ENCODE measurements around the gene DUSP9. TPM values are rescaled to one million over a fixed set of nuclear protein-coding genes. Genes with fewer than 3 reads are reported as not detected.
"Not testable (repeated sequence)": the region's sequence is repeated elsewhere in the genome, so short reads cannot be mapped to it uniquely, and the experiment has no call there.

The DUSP9 gene
- total RNA-seq, 1 experiment from 2014 or later = 14.2 TPM

DNA sequence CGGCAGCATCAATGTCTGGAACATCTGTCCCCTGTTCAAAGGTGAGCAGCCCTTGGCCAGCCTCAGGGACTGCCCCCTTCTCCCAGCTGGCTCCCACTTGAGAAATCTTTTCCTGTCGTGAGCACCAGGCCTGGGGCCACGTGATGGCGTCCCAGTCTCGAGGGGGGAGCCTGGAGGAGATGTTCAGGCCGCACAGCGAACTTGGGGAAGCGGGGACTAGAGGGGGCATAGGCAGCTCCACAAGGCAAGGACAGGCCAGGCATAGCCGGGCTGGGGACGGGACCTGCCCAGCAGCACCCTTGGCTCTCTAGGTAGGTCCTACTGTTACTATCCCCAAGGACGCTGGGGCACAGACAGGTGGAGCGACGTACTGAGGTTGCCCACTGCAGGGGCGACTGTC, 43.5 kb downstream of the DUSP9 start:
- BruUV-seq (replicated peaks) = TSS peak; percentile 38
- no peak overlapping the region for H2AFZ ChIP-seq (ENCODE audit: low read depth, low read length, poor library complexity, severe bottlenecking)
- H3K9me2 ChIP-seq (ENCODE audit: insufficient read depth) = no peaks in the 10 kb centered on the region
- H3K9me3 ChIP-seq (ENCODE audit: control insufficient read depth in 1 of 2, insufficient read depth in 1 of 2, low read depth in 1 of 2, low read length in 2 of 2) = no peaks in the 10 kb centered on the region
- intact Hi-C loops (cut with micrococcal nuclease) = no loop called here
- ATAC-seq (no peak), DNase-seq (ENCODE audit: low read depth, low spot score) (no peak)
- H3K27me3 ChIP-seq (ENCODE audit: insufficient read depth, low read length) = no peaks in the 10 kb centered on the region
- H3K79me2 ChIP-seq (ENCODE audit: insufficient read depth, low read length) = peaks cover 22% of the 10 kb centered on the region
- peak overlapping the region; percentile 74 for H3K4me2 ChIP-seq (ENCODE audit: low read length)
- no peak overlapping the region for H3K9ac ChIP-seq (ENCODE audit: low read length)
- no peaks in the 10 kb centered on the region for H4K20me1 ChIP-seq (ENCODE audit: insufficient read depth)
- TF ChIP-seq ZBTB33 (IDR thresholded peaks at IDR 0.05; ENCODE audit: extremely low read depth, insufficient replicate concordance, low read length) = no peak
- no peak for TF ChIP-seq EGR1 (IDR thresholded peaks at IDR 0.05; ENCODE audit: low read depth)
- no peak for TF ChIP-seq SP1 (IDR thresholded peaks at IDR 0.05; ENCODE audit: low read depth)
- no peak for TF ChIP-seq CTCF (IDR thresholded peaks at IDR 0.05 in 2 of 3, conservative IDR thresholded peaks at IDR 0.05 in 1 of 3; ENCODE audit: borderline replicate concordance in 1 of 3, insufficient read depth in 1 of 3, low read depth in 2 of 3, low read length in 2 of 3)
- TF ChIP-seq JUND (IDR thresholded peaks at IDR 0.05) = no peak
- no peak for TF ChIP-seq CEBPB (IDR thresholded peaks at IDR 0.05; ENCODE audit: low read depth)
- no peak for TF ChIP-seq POLR2A (IDR thresholded peaks at IDR 0.05; ENCODE audit: borderline replicate concordance, extremely low read depth, insufficient read depth, insufficient read length)
- no peak for TF ChIP-seq RAD21 (IDR thresholded peaks at IDR 0.05; ENCODE audit: low read depth)
- TF ChIP-seq, protein P1, sequence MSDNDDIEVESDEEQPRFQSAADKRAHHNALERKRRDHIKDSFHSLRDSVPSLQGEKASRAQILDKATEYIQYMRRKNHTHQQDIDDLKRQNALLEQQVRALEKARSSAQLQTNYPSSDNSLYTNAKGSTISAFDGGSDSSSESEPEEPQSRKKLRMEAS (IDR thresholded peaks at IDR 0.05) = no peak
- TF ChIP-seq, protein P2, sequence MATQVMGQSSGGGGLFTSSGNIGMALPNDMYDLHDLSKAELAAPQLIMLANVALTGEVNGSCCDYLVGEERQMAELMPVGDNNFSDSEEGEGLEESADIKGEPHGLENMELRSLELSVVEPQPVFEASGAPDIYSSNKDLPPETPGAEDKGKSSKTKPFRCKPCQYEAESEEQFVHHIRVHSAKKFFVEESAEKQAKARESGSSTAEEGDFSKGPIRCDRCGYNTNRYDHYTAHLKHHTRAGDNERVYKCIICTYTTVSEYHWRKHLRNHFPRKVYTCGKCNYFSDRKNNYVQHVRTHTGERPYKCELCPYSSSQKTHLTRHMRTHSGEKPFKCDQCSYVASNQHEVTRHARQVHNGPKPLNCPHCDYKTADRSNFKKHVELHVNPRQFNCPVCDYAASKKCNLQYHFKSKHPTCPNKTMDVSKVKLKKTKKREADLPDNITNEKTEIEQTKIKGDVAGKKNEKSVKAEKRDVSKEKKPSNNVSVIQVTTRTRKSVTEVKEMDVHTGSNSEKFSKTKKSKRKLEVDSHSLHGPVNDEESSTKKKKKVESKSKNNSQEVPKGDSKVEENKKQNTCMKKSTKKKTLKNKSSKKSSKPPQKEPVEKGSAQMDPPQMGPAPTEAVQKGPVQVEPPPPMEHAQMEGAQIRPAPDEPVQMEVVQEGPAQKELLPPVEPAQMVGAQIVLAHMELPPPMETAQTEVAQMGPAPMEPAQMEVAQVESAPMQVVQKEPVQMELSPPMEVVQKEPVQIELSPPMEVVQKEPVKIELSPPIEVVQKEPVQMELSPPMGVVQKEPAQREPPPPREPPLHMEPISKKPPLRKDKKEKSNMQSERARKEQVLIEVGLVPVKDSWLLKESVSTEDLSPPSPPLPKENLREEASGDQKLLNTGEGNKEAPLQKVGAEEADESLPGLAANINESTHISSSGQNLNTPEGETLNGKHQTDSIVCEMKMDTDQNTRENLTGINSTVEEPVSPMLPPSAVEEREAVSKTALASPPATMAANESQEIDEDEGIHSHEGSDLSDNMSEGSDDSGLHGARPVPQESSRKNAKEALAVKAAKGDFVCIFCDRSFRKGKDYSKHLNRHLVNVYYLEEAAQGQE (IDR thresholded peaks at IDR 0.05; ENCODE audit: low read depth) = no peak
- TF ChIP-seq SIN3A (IDR thresholded peaks at IDR 0.05; ENCODE audit: low read depth) = no peak
- TF ChIP-seq ELF1 (IDR thresholded peaks at IDR 0.05; ENCODE audit: borderline replicate concordance, low read depth) = no peak
- no peak for TF ChIP-seq CBX3 (IDR thresholded peaks at IDR 0.05; ENCODE audit: low read depth)
- H3K36me3 ChIP-seq (ENCODE audit: control insufficient read depth in 1 of 2, insufficient read depth in 2 of 2, low read length in 2 of 2) = no peaks in the 10 kb centered on the region
- RAD21 ChIA-PET (ENCODE audit: low non-redundant PET in 1 of 2, low total read pairs in 2 of 2, uncharacterized antibody in 2 of 2, unreplicated experiment in 2 of 2) = no interaction called here
- POLR2A ChIA-PET = no interaction called here
- H3K4me1 ChIP-seq (ENCODE audit: control insufficient read depth in 1 of 2, insufficient read depth in 2 of 2, low read length in 2 of 2) = peaks cover 4 to 24% of the 10 kb centered on the region in 2 experiments; a peak in 3 of 4 replicates
- no peak overlapping the region for H3K4me3 ChIP-seq (replicated peaks in 1 of 2; ENCODE audit: low read depth in 1 of 2, low read length in 2 of 2)
- H3K27ac ChIP-seq (ENCODE audit: low read depth, low read length) = no peak overlapping the region; the same call in 1 of the 2 replicates
- CTCF ChIA-PET = no interaction called here

DNA sequence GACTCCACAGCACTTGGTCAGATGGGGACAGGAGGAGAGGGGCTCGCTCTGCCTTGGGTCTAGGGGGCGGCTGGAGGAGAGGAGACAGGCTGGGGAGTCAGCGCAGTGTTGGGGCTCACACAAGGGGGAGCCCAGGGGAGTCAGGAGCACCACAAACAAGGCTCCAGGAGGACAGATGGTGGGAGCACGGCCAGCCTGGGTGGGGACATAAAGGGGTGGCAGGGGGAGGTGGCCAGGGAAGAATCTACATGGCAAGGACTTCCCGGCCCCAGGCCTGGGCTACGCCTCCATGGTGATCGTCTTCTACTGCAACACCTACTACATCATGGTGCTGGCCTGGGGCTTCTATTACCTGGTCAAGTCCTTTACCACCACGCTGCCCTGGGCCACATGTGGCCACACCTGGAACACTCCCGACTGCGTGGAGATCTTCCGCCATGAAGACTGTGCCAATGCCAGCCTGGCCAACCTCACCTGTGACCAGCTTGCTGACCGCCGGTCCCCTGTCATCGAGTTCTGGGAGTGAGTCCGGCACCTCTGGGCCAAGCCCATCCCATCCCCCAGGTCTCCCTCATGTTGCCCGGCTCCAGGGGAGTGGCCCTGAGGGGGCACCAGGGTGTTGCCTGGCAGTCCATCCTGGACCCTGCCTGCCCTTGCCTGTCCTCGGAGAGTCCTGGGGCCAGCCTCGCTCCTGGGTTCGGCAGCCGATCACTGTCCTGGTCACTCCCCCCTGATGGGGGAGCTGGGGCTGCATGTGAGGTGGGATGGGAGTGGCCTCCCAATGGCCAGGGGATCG, 44.2 kb downstream of the DUSP9 start:
- H3K9me2 ChIP-seq (ENCODE audit: insufficient read depth); ATAC-seq; intact Hi-C loops (cut with micrococcal nuclease); CTCF ChIA-PET; POLR2A ChIA-PET; H2AFZ ChIP-seq (ENCODE audit: low read depth, low read length, poor library complexity, severe bottlenecking); H3K36me3 ChIP-seq (ENCODE audit: control insufficient read depth in 1 of 2, insufficient read depth in 2 of 2, low read length in 2 of 2); H3K27ac ChIP-seq (ENCODE audit: low read depth, low read length); H3K9me3 ChIP-seq (ENCODE audit: control insufficient read depth in 1 of 2, insufficient read depth in 1 of 2, low read depth in 1 of 2, low read length in 2 of 2); H4K20me1 ChIP-seq (ENCODE audit: insufficient read depth); H3K27me3 ChIP-seq (ENCODE audit: insufficient read depth, low read length); RAD21 ChIA-PET (ENCODE audit: low non-redundant PET in 1 of 2, low total read pairs in 2 of 2, uncharacterized antibody in 2 of 2, unreplicated experiment in 2 of 2); H3K4me2 ChIP-seq (ENCODE audit: low read length); H3K4me3 ChIP-seq (replicated peaks in 1 of 2; ENCODE audit: low read depth in 1 of 2, low read length in 2 of 2); DNase-seq (ENCODE audit: low read depth, low spot score); H3K9ac ChIP-seq (ENCODE audit: low read length); BruUV-seq (replicated peaks): not testable (repeated sequence)
- Histone ChIP-seq H3K79me2 (ENCODE audit: insufficient read depth, low read length) (peaks cover 22% of the 10 kb centered on the region), H3K4me1 (ENCODE audit: control insufficient read depth in 1 of 2, insufficient read depth in 2 of 2, low read length in 2 of 2) (peaks cover 4 to 22% of the 10 kb centered on the region in 2 experiments; a peak in 3 of 4 replicates)

All from HCT116 (cell line).